ENCODE measurements around the gene LSM7. TPM values are rescaled to one million over a fixed set of nuclear protein-coding genes. Genes with fewer than 3 reads are reported as not detected.
"Not testable (repeated sequence)": the region's sequence is repeated elsewhere in the genome, so short reads cannot be mapped to it uniquely, and the experiment has no call there.

Gene LSM7
- total RNA-seq, 2 experiments from 2014 or later: 154 to 162 TPM

DNA sequence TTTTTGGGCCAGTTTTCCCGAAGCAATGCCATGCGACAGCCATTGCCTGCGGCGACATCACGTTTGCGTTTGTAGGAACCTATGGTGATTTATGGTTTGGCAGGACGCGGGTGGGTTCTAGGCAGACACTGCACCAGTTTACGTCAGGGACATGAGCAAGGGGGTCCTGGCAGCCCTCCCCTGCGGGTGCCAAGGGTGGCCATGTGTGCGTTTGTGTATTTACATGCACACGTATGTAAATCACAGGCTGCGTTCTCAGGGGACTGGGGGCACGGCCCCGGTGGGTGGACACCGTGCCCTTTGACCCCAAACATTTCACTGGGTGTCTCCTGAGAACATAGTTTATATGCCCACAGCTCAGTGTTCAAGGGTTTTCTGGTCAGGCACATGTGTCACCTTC lies 22.3 kb upstream of the LSM7 start:
- no peak for TF ChIP-seq CTCF (IDR thresholded peaks at IDR 0.05)
- CTCF ChIA-PET: no interaction called here
- no peaks in the 10 kb centered on the region for H3K4me1 Mint-ChIP-seq (ENCODE audit: low read depth)
- no peak overlapping the region for H3K4me3 Mint-ChIP-seq
- H3K27me3 Mint-ChIP-seq: no peaks in the 10 kb centered on the region
- no peak for ATAC-seq
- no peak overlapping the region for H3K27ac Mint-ChIP-seq
- DNase-seq: no peak
- intact Hi-C loops (cut with micrococcal nuclease): no loop called here
- H3K36me3 Mint-ChIP-seq (ENCODE audit: low read depth): no peaks in the 10 kb centered on the region
- no peaks in the 10 kb centered on the region for H3K9me3 Mint-ChIP-seq
- POLR2A ChIA-PET: no interaction called here

- H3K9me3 Mint-ChIP-seq; DNase-seq; H3K4me3 Mint-ChIP-seq; POLR2A ChIA-PET; intact Hi-C loops (cut with micrococcal nuclease); ATAC-seq; H3K27me3 Mint-ChIP-seq; H3K36me3 Mint-ChIP-seq (ENCODE audit: low read depth); H3K27ac Mint-ChIP-seq; CTCF ChIA-PET; H3K4me1 Mint-ChIP-seq (ENCODE audit: low read depth): not testable (repeated sequence)
Measured at GRCh38 chr19:2349818-2350217, 21.4 kb upstream of the LSM7 start.

DNA sequence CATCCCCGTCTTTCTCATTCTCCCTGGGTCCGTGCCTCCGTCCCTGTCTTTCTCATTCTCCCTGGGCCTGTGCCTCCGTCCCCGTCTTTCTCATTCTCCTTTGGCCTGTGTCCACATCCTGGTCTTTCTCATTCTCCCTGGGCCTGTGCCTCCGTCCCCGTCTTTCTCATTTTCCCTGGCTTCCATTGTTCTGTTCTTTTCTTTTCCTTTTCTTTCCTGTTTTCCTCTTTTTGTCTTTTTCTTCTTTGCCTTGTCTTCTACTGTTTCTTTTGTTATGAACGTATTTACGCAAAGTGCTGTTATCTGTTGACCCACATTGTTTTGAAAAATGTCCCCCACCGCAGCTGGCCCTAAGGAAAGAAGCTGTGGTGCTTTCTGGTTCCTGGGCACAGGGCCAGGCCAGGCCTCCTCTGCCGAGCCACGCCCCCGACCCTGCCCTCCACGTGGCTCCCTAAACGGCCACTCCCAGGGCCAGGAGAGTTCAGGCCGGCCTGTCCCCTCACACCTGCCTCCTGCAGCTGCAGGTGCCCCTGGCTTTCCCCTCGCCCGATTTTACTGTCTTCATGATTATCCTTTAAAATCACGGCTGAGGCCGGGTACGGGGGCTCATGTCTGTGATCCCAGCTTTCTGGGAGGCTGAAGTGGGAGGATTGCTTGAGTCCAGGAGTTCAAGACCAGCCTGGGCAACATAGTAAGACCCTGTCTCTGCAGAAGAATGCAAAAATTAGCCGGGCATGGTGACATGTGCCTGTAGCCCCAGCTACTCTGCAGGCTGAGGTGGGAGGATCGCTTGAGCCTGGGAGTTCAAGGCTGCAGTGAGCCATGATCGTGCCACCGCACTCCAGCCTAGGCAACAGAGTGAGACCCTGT lies 17.6 kb upstream of the LSM7 start:
- intact Hi-C loops (cut with micrococcal nuclease): no loop called here
- Mint-ChIP-seq H3K4me3 (no peak overlapping the region), H3K9me3 (no peaks in the 10 kb centered on the region), H3K27ac (no peak overlapping the region), H3K27me3 (no peaks in the 10 kb centered on the region), H3K4me1 (ENCODE audit: low read depth) (no peaks in the 10 kb centered on the region), H3K36me3 (ENCODE audit: low read depth) (no peaks in the 10 kb centered on the region)
- no peak for DNase-seq
- ChIA-PET POLR2A (no interaction called here), CTCF (no interaction called here)
- no peak for TF ChIP-seq CTCF (IDR thresholded peaks at IDR 0.05)
- no peak for ATAC-seq

- ATAC-seq (no peak), DNase-seq (no peak)
- Mint-ChIP-seq H3K27me3 (no peaks in the 10 kb centered on the region), H3K27ac (no peak overlapping the region), H3K9me3 (no peaks in the 10 kb centered on the region), H3K4me1 (ENCODE audit: low read depth) (no peaks in the 10 kb centered on the region), H3K4me3 (no peak overlapping the region), H3K36me3 (ENCODE audit: low read depth) (no peaks in the 10 kb centered on the region)
- intact Hi-C loops (cut with micrococcal nuclease): no loop called here
- CTCF ChIA-PET: no interaction called here
- no peak for TF ChIP-seq CTCF (IDR thresholded peaks at IDR 0.05)
- POLR2A ChIA-PET: no interaction called here
Measured at GRCh38 chr19:2345076-2345475, 16.7 kb upstream of the LSM7 start.

GRCh38 chr19:2344381-2344870 lies 16.0 kb upstream of the LSM7 start:
- CTCF ChIA-PET: no interaction called here
- no peaks in the 10 kb centered on the region for H3K9me3 Mint-ChIP-seq
- no peak overlapping the region for H3K4me3 Mint-ChIP-seq
- H3K4me1 Mint-ChIP-seq (ENCODE audit: low read depth): no peaks in the 10 kb centered on the region
- POLR2A ChIA-PET: no interaction called here
- H3K27ac Mint-ChIP-seq: no peak overlapping the region
- TF ChIP-seq CTCF (IDR thresholded peaks at IDR 0.05): no peak
- no peaks in the 10 kb centered on the region for H3K36me3 Mint-ChIP-seq (ENCODE audit: low read depth)
- no peak for DNase-seq
- intact Hi-C loops (cut with micrococcal nuclease): no loop called here
- no peaks in the 10 kb centered on the region for H3K27me3 Mint-ChIP-seq
- no peak for ATAC-seq

All from activated CD8-positive, alpha-beta T cell treated with anti-CD3 and anti-CD28 coated beads for 36 hours (primary cell).